CD14-positive monocyte (primary cell): ENCODE results near the gene ADCY7. TPM values are rescaled to one million over a fixed set of nuclear protein-coding genes. Genes with fewer than 3 reads are reported as not detected.

Experiments used
- DNase-seq, 3 donors: peaks; one replicate each; pipeline ENCODE4 v3.0.0-alpha.2; 2011 to 2022
- H2AFZ ChIP-seq: 2 replicates; pipeline ENCODE4 v1.6.0; 2012; ENCODE audit warnings: mild to moderate bottlenecking, low read depth, low read length, inconsistent platforms; ENCODE audit not compliant: insufficient read depth, poor library complexity, severe bottlenecking
- H3K27ac ChIP-seq, 2 donors: 1 replicate in 1 of 2; 2 replicates in 1 of 2; pipeline ENCODE4 v1.5.1; 2012 to 2013; ENCODE audit warnings: low read length in 2 of 2, control low read depth in 1 of 2, inconsistent platforms in 1 of 2, low read depth in 1 of 2, mild to moderate bottlenecking in 1 of 2
- H3K27me3 ChIP-seq, 2 donors: one replicate each; pipeline versions ENCODE4 v1.6.0 to v1.6.1; 2011 to 2013; ENCODE audit warnings: low read length in 2 of 2; ENCODE audit not compliant: control insufficient read depth in 2 of 2, insufficient read depth in 2 of 2
- H3K36me3 ChIP-seq, 2 donors: replicated peaks in 1 of 2; 1 replicate in 1 of 2; 2 replicates in 1 of 2; pipeline versions ENCODE4 v1.5.1 to v1.6.1; 2012 to 2013; ENCODE audit warnings: low read length in 2 of 2, control low read depth in 1 of 2, inconsistent platforms in 1 of 2, mild to moderate bottlenecking in 1 of 2; ENCODE audit not compliant: insufficient read depth in 2 of 2, control insufficient read depth in 1 of 2
- H3K4me1 ChIP-seq, 2 donors: 1 replicate in 1 of 2; 2 replicates in 1 of 2; pipeline versions ENCODE4 v1.5.1 to v1.6.1; 2012 to 2013; ENCODE audit warnings: low read length in 2 of 2, control low read depth in 1 of 2, inconsistent platforms in 1 of 2, mild to moderate bottlenecking in 1 of 2, moderate library complexity in 1 of 2; ENCODE audit not compliant: insufficient read depth in 2 of 2, control insufficient read depth in 1 of 2
- H3K4me2 ChIP-seq: replicated peaks from 2 replicates; pipeline ENCODE3; 2012; ENCODE audit warnings: low read length, moderate library complexity, mild to moderate bottlenecking; ENCODE audit not compliant: poor library complexity, severe bottlenecking; ENCODE audit errors: extremely low read depth
- H3K4me3 ChIP-seq, 3 experiments: fragments of 200-600 bp in 1 of 3; sonication (generic) in 1 of 3; replicated peaks in 1 of 3; 1 replicate in 2 of 3; 2 replicates in 1 of 3; pipeline ENCODE4 v1.5.1; 2011 to 2013; ENCODE audit warnings: low read length in 3 of 3, mild to moderate bottlenecking in 3 of 3, control low read depth in 2 of 3, low read depth in 2 of 3, inconsistent platforms in 1 of 3, moderate library complexity in 1 of 3
- H3K79me2 ChIP-seq: 2 replicates; pipeline ENCODE4 v1.6.0; 2012; ENCODE audit warnings: mild to moderate bottlenecking, control low read depth, inconsistent platforms, low read length, moderate library complexity; ENCODE audit not compliant: insufficient read depth
- H3K9ac ChIP-seq: 2 replicates; pipeline ENCODE4 v1.6.0; 2017; ENCODE audit warnings: low read length, mild to moderate bottlenecking; ENCODE audit not compliant: insufficient read depth, poor library complexity, severe bottlenecking
- H3K9me3 ChIP-seq, 2 donors: replicated peaks in 1 of 2; 1 replicate in 1 of 2; 2 replicates in 1 of 2; pipeline versions ENCODE4 v1.5.1 to v1.6.1; 2012 to 2013; ENCODE audit warnings: low read length in 2 of 2, control low read depth in 1 of 2; ENCODE audit not compliant: control insufficient read depth in 1 of 2, insufficient read depth in 1 of 2
- H4K20me1 ChIP-seq: 2 replicates; pipeline ENCODE4 v1.6.0; 2012; ENCODE audit warnings: mild to moderate bottlenecking, low read length, control low read depth, moderate library complexity; ENCODE audit not compliant: insufficient read depth
- H3K27ac Mint-ChIP-seq, 7 donors: one replicate each; pipeline ENCODE4 v1.8.0; 2020; ENCODE audit warnings: mild to moderate bottlenecking in 7 of 7, mixed read lengths in 7 of 7, moderate library complexity in 6 of 7, inconsistent platforms in 2 of 7
- H3K27me3 Mint-ChIP-seq, 3 donors: one replicate each; pipeline ENCODE4 v1.8.0; 2021 to 2022; ENCODE audit warnings: low read depth in 3 of 3, mild to moderate bottlenecking in 3 of 3, mixed read lengths in 3 of 3, moderate library complexity in 3 of 3, inconsistent platforms in 1 of 3
- H3K36me3 Mint-ChIP-seq, 2 donors: one replicate each; pipeline ENCODE4 v1.8.0; 2020; ENCODE audit warnings: mixed read lengths in 2 of 2, inconsistent platforms in 1 of 2, mild to moderate bottlenecking in 1 of 2
- H3K4me1 Mint-ChIP-seq: one replicate; pipeline ENCODE4 v1.8.0; 2020; ENCODE audit warnings: mild to moderate bottlenecking, mixed read lengths
- H3K4me3 Mint-ChIP-seq, 2 donors: one replicate each; pipeline ENCODE4 v1.8.0; 2020; ENCODE audit warnings: mild to moderate bottlenecking in 2 of 2, mixed read lengths in 2 of 2, moderate library complexity in 1 of 2
- H3K9me3 Mint-ChIP-seq, 7 donors: one replicate each; pipeline ENCODE4 v1.8.0; 2020 to 2022; ENCODE audit warnings: mixed read lengths in 7 of 7, mild to moderate bottlenecking in 6 of 7, moderate library complexity in 6 of 7, inconsistent platforms in 2 of 7
- CTCF ChIP-seq: fragments of 200-600 bp; IDR thresholded peaks from one replicate; pipeline ENCODE4 v1.8.0; 2022; ENCODE audit warnings: antibody characterized with exemption, mild to moderate bottlenecking
- WGBS: methylation state at CpG from one replicate; pipeline ENCODE4 v1.1.5; 2013; ENCODE audit warnings: missing lambda C conversion rate; ENCODE audit not compliant: insufficient coverage; 5-methylcytosine and 5-hydroxymethylcytosine counted together
- intact Hi-C, 2 donors: fragments of 100-400 bp; cut with micrococcal nuclease; formaldehyde crosslinking; loops; one replicate each; pipeline versions ENCODE4 v1.15.0 to v1.15.1; 2023
- polyA plus RNA-seq, 3 donors: library from polyadenylated mRNA; depleted of rRNA in 1 of 3; unstranded in 2 of 3; stranded (reverse) in 1 of 3; fragments of 300-500 nt in 2 of 3; fragments of >200 nt in 1 of 3; fragmentation: Illumina TruSeq in 2 of 3; gene quantifications; 1 replicate in 2 of 3; 2 replicates in 1 of 3; pipeline ENCODE4 v1.2.3, GENCODE V29; 2012 to 2021

The ADCY7 gene
- polyA plus RNA-seq, 3 donors: 53.1 to 230 (median 91.5) TPM

- Histone ChIP-seq H3K9me3 (no peaks in the 10 kb centered on the region), H3K79me2 (no peaks in the 10 kb centered on the region), H4K20me1 (no peaks in the 10 kb centered on the region), H3K27ac (no peak overlapping the region), H3K4me3 (no peak overlapping the region), H3K4me2 (no peak overlapping the region), H2AFZ (no peak overlapping the region), H3K9ac (no peak overlapping the region), H3K36me3 (peaks cover 60 to 96% of the 10 kb centered on the region in 2 donors), H3K27me3 (no peaks in the 10 kb centered on the region), H3K4me1 (no peaks in the 10 kb centered on the region)
- Mint-ChIP-seq H3K4me3 (no peak overlapping the region), H3K36me3 (peaks cover 66 to 72% of the 10 kb centered on the region in 2 donors), H3K27me3 (no peaks in the 10 kb centered on the region), H3K27ac (peak overlapping the region in 1 of 7 donors; percentile 4), H3K9me3 (no peaks in the 10 kb centered on the region), H3K4me1 (peaks cover 6% of the 10 kb centered on the region)
- TF ChIP-seq CTCF: no peak
- no peak for DNase-seq
- 81% methylated on average over 7 of the region's 14 CpGs for WGBS
- intact Hi-C loops: no loop called here
Measured at GRCh38 chr16:50334106-50334975, 68.0 kb downstream of the ADCY7 start.

- Mint-ChIP-seq H3K27ac (peak overlapping the region in 4 of 7 donors; percentile 54 to 85 (median 76)), H3K27me3 (no peaks in the 10 kb centered on the region), H3K4me1 (peaks cover 5% of the 10 kb centered on the region), H3K4me3 (no peak overlapping the region), H3K36me3 (peaks cover 64 to 72% of the 10 kb centered on the region in 2 donors), H3K9me3 (no peaks in the 10 kb centered on the region)
- no peaks in the 10 kb centered on the region for H3K79me2 ChIP-seq
- H4K20me1 ChIP-seq: no peaks in the 10 kb centered on the region
- intact Hi-C loops: no loop called here
- H3K4me2 ChIP-seq: no peak overlapping the region
- no peak for TF ChIP-seq CTCF
- WGBS: 47% methylated on average over 3 of the region's 8 CpGs
- H3K9me3 ChIP-seq: no peaks in the 10 kb centered on the region
- no peaks in the 10 kb centered on the region for H3K27me3 ChIP-seq
- H3K36me3 ChIP-seq: peaks cover 63 to 95% of the 10 kb centered on the region in 2 donors
- no peak overlapping the region for H3K9ac ChIP-seq
- no peak overlapping the region for H3K27ac ChIP-seq
- H2AFZ ChIP-seq: no peak overlapping the region
- H3K4me3 ChIP-seq: no peak overlapping the region
- H3K4me1 ChIP-seq: no peaks in the 10 kb centered on the region
- DNase-seq: no peak
Measured at GRCh38 chr16:50335196-50335958, 69.0 kb downstream of the ADCY7 start.
